Measurements from ENCODE around the gene RMDN2.

Gene RMDN2

GRCh38 chr2:37877457-37878315 lies 47.4 kb upstream of the RMDN2 start:
- H4K20me1 ChIP-seq (ENCODE audit: insufficient read depth, low read length) = no peaks in the 10 kb centered on the region
- no peaks in the 10 kb centered on the region for H3K4me1 ChIP-seq (ENCODE audit: insufficient read depth, low read length, severe bottlenecking)
- H3K9ac ChIP-seq (ENCODE audit: low read length) = no peak overlapping the region
- no peaks in the 10 kb centered on the region for H3K9me2 ChIP-seq (ENCODE audit: low read depth, low read length)
- H3K79me2 ChIP-seq (ENCODE audit: insufficient read depth, low read length) = no peaks in the 10 kb centered on the region
- no peak overlapping the region for H3K4me3 ChIP-seq (ENCODE audit: low read depth, low read length, poor library complexity, severe bottlenecking)
- no peak overlapping the region for H2AFZ ChIP-seq (ENCODE audit: low read length)
- no peaks in the 10 kb centered on the region for H3F3A ChIP-seq (ENCODE audit: insufficient read depth, low read length)
- H3K27me3 ChIP-seq (ENCODE audit: insufficient read depth, low read length) = peaks cover 3% of the 10 kb centered on the region; the same call in 1 of the 2 replicates
- H3K36me3 ChIP-seq (ENCODE audit: insufficient read depth, low read length) = no peaks in the 10 kb centered on the region
- no peak overlapping the region for H3K4me2 ChIP-seq (ENCODE audit: low read length)
- H3K27ac ChIP-seq (ENCODE audit: low read depth, low read length, poor library complexity, severe bottlenecking) = no peak overlapping the region
- TF ChIP-seq EZH2 (IDR thresholded peaks at IDR 0.05; ENCODE audit: borderline replicate concordance, low read length) (no peak), CTCF (IDR thresholded peaks at IDR 0.05; ENCODE audit: low read length) (peak; percentile 72)
- no peaks in the 10 kb centered on the region for H3K9me3 ChIP-seq (ENCODE audit: low read length)

- Histone ChIP-seq H3K9me3 (ENCODE audit: low read length) (no peaks in the 10 kb centered on the region), H3F3A (ENCODE audit: insufficient read depth, low read length) (no peaks in the 10 kb centered on the region), H3K9me2 (ENCODE audit: low read depth, low read length) (no peaks in the 10 kb centered on the region), H4K20me1 (ENCODE audit: insufficient read depth, low read length) (no peaks in the 10 kb centered on the region), H3K4me3 (ENCODE audit: low read depth, low read length, poor library complexity, severe bottlenecking) (no peak overlapping the region), H2AFZ (ENCODE audit: low read length) (no peak overlapping the region), H3K36me3 (ENCODE audit: insufficient read depth, low read length) (no peaks in the 10 kb centered on the region), H3K79me2 (ENCODE audit: insufficient read depth, low read length) (no peaks in the 10 kb centered on the region), H3K27me3 (ENCODE audit: insufficient read depth, low read length) (no peaks in the 10 kb centered on the region; the same call in 1 of the 2 replicates), H3K27ac (ENCODE audit: low read depth, low read length, poor library complexity, severe bottlenecking) (no peak overlapping the region), H3K4me2 (ENCODE audit: low read length) (no peak overlapping the region), H3K9ac (ENCODE audit: low read length) (no peak overlapping the region), H3K4me1 (ENCODE audit: insufficient read depth, low read length, severe bottlenecking) (no peaks in the 10 kb centered on the region)
- TF ChIP-seq CTCF (IDR thresholded peaks at IDR 0.05; ENCODE audit: low read length) = no peak
- no peak for TF ChIP-seq EZH2 (IDR thresholded peaks at IDR 0.05; ENCODE audit: borderline replicate concordance, low read length)
These were observed 46.6 kb upstream of the RMDN2 start for GRCh38 chr2:37878536-37878935.

GRCh38 chr2:37880551-37880950 lies 44.5 kb upstream of the RMDN2 start:
- H3K27ac ChIP-seq (ENCODE audit: low read depth, low read length, poor library complexity, severe bottlenecking) = no peak overlapping the region
- no peaks in the 10 kb centered on the region for H3K36me3 ChIP-seq (ENCODE audit: insufficient read depth, low read length)
- no peak overlapping the region for H3K9ac ChIP-seq (ENCODE audit: low read length)
- no peaks in the 10 kb centered on the region for H3K79me2 ChIP-seq (ENCODE audit: insufficient read depth, low read length)
- no peak overlapping the region for H3K4me2 ChIP-seq (ENCODE audit: low read length)
- H3K4me1 ChIP-seq (ENCODE audit: insufficient read depth, low read length, severe bottlenecking) = no peaks in the 10 kb centered on the region
- H3F3A ChIP-seq (ENCODE audit: insufficient read depth, low read length) = no peaks in the 10 kb centered on the region
- H3K9me2 ChIP-seq (ENCODE audit: low read depth, low read length) = no peaks in the 10 kb centered on the region
- no peak overlapping the region for H3K4me3 ChIP-seq (ENCODE audit: low read depth, low read length, poor library complexity, severe bottlenecking)
- no peaks in the 10 kb centered on the region for H3K9me3 ChIP-seq (ENCODE audit: low read length)
- TF ChIP-seq CTCF (IDR thresholded peaks at IDR 0.05; ENCODE audit: low read length) = no peak
- TF ChIP-seq EZH2 (IDR thresholded peaks at IDR 0.05; ENCODE audit: borderline replicate concordance, low read length) = no peak
- no peaks in the 10 kb centered on the region for H3K27me3 ChIP-seq (ENCODE audit: insufficient read depth, low read length)
- H2AFZ ChIP-seq (ENCODE audit: low read length) = no peak overlapping the region
- H4K20me1 ChIP-seq (ENCODE audit: insufficient read depth, low read length) = no peaks in the 10 kb centered on the region
